ENCODE measurements around the gene ZRANB1. TPM values are rescaled to one million over a fixed set of nuclear protein-coding genes. Genes with fewer than 3 reads are reported as not detected.

The ZRANB1 gene
- total and polyA plus RNA-seq, 3 donors from 2014 or later, result 37.9 to 46.7 (median 38.7) TPM

GRCh38 chr10:124928545-124928944, 13.4 kb upstream of the ZRANB1 start:
- H3K4me1 ChIP-seq, result peaks cover under 1% of the 10 kb centered on the region
- WGBS, 2 donors, result 88 to 95% methylated on average over 3 of the region's 3 CpGs
- H3K27me3 ChIP-seq, result no peaks in the 10 kb centered on the region
- no peaks in the 10 kb centered on the region for H3K36me3 ChIP-seq (ENCODE audit: low read depth, missing control alignments)
- intact Hi-C loops (cut with DNase I; ENCODE audit: low total_unique reads), result no loop called here
- no peak overlapping the region for H3K27ac ChIP-seq
- TF ChIP-seq, protein P1, sequence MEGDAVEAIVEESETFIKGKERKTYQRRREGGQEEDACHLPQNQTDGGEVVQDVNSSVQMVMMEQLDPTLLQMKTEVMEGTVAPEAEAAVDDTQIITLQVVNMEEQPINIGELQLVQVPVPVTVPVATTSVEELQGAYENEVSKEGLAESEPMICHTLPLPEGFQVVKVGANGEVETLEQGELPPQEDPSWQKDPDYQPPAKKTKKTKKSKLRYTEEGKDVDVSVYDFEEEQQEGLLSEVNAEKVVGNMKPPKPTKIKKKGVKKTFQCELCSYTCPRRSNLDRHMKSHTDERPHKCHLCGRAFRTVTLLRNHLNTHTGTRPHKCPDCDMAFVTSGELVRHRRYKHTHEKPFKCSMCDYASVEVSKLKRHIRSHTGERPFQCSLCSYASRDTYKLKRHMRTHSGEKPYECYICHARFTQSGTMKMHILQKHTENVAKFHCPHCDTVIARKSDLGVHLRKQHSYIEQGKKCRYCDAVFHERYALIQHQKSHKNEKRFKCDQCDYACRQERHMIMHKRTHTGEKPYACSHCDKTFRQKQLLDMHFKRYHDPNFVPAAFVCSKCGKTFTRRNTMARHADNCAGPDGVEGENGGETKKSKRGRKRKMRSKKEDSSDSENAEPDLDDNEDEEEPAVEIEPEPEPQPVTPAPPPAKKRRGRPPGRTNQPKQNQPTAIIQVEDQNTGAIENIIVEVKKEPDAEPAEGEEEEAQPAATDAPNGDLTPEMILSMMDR (IDR thresholded peaks at IDR 0.05), result no peak
- no peak for TF ChIP-seq POLR2A (IDR thresholded peaks at IDR 0.05)
- H3K4me3 ChIP-seq, result no peak overlapping the region
- no peaks in the 10 kb centered on the region for H3K9me3 ChIP-seq
- no peak for DNase-seq

GRCh38 chr10:124935946-124936345, 6.0 kb upstream of the ZRANB1 start:
- intact Hi-C loops (cut with DNase I; ENCODE audit: low total_unique reads), result no loop called here
- H3K27me3 ChIP-seq, result no peaks in the 10 kb centered on the region
- 79 to 92% methylated on average over 2 of the region's 2 CpGs for WGBS, 2 donors
- TF ChIP-seq, protein P1 (IDR thresholded peaks at IDR 0.05), result no peak
- TF ChIP-seq POLR2A (IDR thresholded peaks at IDR 0.05), result no peak
- H3K4me1 ChIP-seq, result peaks cover 6% of the 10 kb centered on the region
- DNase-seq, result no peak
- H3K4me3 ChIP-seq, result no peak overlapping the region
- H3K9me3 ChIP-seq, result no peaks in the 10 kb centered on the region
- H3K27ac ChIP-seq, result no peak overlapping the region
- no peaks in the 10 kb centered on the region for H3K36me3 ChIP-seq (ENCODE audit: low read depth, missing control alignments)

DNA sequence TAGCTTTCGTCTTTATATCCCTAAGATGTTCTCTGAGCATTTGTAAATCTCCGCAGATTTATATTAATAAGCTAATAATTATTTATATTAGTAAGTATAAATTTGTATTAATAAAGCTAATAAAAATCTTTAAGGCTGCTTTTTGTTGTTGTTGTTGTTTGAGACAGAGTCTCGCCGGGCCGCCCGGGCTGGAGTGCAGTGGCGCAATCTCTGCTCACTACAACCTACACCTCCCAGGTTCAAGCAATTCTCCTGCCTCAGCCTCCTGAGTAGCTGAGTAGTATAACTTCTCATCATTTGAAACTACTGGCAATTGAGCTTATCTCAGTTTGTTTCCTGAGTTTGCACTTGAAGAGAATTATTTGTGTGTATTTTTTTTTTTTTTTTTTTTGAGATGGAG, 5.1 kb upstream of the ZRANB1 start:
- DNase-seq, result no peak
- TF ChIP-seq, protein P1 (IDR thresholded peaks at IDR 0.05), result no peak
- TF ChIP-seq POLR2A (IDR thresholded peaks at IDR 0.05), result no peak
- H3K4me3 ChIP-seq, result no peak overlapping the region
- intact Hi-C loops (cut with DNase I; ENCODE audit: low total_unique reads), result no loop called here
- H3K27ac ChIP-seq, result no peak overlapping the region
- no peaks in the 10 kb centered on the region for H3K27me3 ChIP-seq
- peaks cover 6% of the 10 kb centered on the region for H3K4me1 ChIP-seq
- no peaks in the 10 kb centered on the region for H3K36me3 ChIP-seq (ENCODE audit: low read depth, missing control alignments)
- WGBS, 2 donors, result 94 to 96% methylated on average over 7 of the region's 7 CpGs
- H3K9me3 ChIP-seq, result no peaks in the 10 kb centered on the region

DNA sequence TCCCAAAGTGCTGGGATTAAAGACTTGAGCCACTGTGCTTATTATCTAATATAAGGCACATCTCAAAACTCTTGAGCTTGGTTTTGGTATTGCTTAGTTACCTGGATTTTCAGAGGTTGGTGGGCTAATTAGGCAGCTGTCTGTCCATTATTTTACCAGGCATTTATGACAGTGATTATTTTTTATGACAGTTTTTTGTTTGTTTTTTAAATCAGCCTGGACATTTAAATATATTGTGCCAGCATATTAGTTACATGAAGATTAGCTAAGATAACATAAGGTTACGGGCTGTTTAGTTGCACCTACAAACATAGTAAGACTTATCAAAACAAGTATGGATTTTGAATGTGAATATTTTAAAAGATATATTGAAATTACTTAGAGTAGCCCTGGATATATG, 2.6 kb upstream of the ZRANB1 start:
- Histone ChIP-seq H3K9me3 (no peaks in the 10 kb centered on the region), H3K36me3 (ENCODE audit: low read depth, missing control alignments) (no peaks in the 10 kb centered on the region), H3K4me3 (no peak overlapping the region), H3K4me1 (peaks cover 19% of the 10 kb centered on the region), H3K27me3 (no peaks in the 10 kb centered on the region), H3K27ac (no peak overlapping the region)
- TF ChIP-seq, protein P1 (IDR thresholded peaks at IDR 0.05), result no peak
- TF ChIP-seq POLR2A (IDR thresholded peaks at IDR 0.05), result no peak
- WGBS, 2 donors, result 76 to 81% methylated on average over 1 of the region's 1 CpG
- DNase-seq, result no peak
- intact Hi-C loops (cut with DNase I; ENCODE audit: low total_unique reads), result no loop called here

GRCh38 chr10:124942317-124943169, 620 bp downstream of the ZRANB1 start:
- H3K4me1 ChIP-seq, result peaks cover 28% of the 10 kb centered on the region
- H3K9me3 ChIP-seq, result no peaks in the 10 kb centered on the region
- no peaks in the 10 kb centered on the region for H3K27me3 ChIP-seq
- intact Hi-C loops (cut with DNase I; ENCODE audit: low total_unique reads), result no loop called here
- DNase-seq, result no peak
- TF ChIP-seq POLR2A (IDR thresholded peaks at IDR 0.05), result no peak
- TF ChIP-seq, protein P1 (IDR thresholded peaks at IDR 0.05), result no peak
- H3K27ac ChIP-seq, result peak overlapping the region; percentile 40 to 74
- H3K4me3 ChIP-seq, result no peak overlapping the region
- H3K36me3 ChIP-seq (ENCODE audit: low read depth, missing control alignments), result no peaks in the 10 kb centered on the region
- 49 to 54% methylated on average over 11 of the region's 11 CpGs for WGBS, 2 donors

Data from testis (tissue), 3 donors.